ENCODE data around the gene DEPDC5.

The DEPDC5 gene

DNA sequence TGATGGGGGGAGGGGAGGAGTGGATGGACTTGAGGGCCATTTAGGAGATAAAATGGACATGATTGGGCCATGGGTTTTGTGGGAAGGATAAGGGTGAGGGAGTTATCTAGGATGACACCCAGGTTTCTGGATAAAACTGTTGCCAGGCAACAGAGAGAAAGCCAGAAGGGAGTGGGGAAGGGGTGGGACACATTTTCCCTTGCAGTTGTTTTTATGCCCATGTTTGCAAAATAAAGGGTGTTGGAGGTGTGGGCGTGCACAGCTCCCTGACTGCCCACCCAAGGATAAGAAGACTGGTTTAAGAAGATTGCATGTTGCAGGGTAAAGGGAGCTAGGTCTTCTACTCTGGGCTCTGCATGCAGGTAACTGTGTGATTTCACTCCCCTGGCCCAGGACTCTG lies 172.2 kb downstream of the DEPDC5 start:
- H3K4me2 ChIP-seq (ENCODE audit: low read length) = no peak overlapping the region
- peaks cover 3% of the 10 kb centered on the region; the same call in 1 of the 2 replicates for H3F3A ChIP-seq (ENCODE audit: control insufficient read depth, insufficient read depth)
- H3K4me1 ChIP-seq (ENCODE audit: control insufficient read depth, low read length) = peaks cover 17% of the 10 kb centered on the region
- H3K79me2 ChIP-seq (ENCODE audit: control insufficient read depth, low read length) = no peaks in the 10 kb centered on the region
- no peaks in the 10 kb centered on the region for H4K20me1 ChIP-seq (ENCODE audit: control insufficient read depth, insufficient read depth, low read depth, low read length)
- no peak overlapping the region for H3K27ac ChIP-seq (ENCODE audit: low read depth, low read length)
- H3K27me3 ChIP-seq (ENCODE audit: control insufficient read depth, low read length) = peaks cover 7% of the 10 kb centered on the region; the same call in 1 of the 2 replicates
- H3K9me2 ChIP-seq (replicated peaks; ENCODE audit: control insufficient read depth, low read length) = no peaks in the 10 kb centered on the region
- no peaks in the 10 kb centered on the region for H3K36me3 ChIP-seq (ENCODE audit: control insufficient read depth, low read length)
- TF ChIP-seq, protein P1, sequence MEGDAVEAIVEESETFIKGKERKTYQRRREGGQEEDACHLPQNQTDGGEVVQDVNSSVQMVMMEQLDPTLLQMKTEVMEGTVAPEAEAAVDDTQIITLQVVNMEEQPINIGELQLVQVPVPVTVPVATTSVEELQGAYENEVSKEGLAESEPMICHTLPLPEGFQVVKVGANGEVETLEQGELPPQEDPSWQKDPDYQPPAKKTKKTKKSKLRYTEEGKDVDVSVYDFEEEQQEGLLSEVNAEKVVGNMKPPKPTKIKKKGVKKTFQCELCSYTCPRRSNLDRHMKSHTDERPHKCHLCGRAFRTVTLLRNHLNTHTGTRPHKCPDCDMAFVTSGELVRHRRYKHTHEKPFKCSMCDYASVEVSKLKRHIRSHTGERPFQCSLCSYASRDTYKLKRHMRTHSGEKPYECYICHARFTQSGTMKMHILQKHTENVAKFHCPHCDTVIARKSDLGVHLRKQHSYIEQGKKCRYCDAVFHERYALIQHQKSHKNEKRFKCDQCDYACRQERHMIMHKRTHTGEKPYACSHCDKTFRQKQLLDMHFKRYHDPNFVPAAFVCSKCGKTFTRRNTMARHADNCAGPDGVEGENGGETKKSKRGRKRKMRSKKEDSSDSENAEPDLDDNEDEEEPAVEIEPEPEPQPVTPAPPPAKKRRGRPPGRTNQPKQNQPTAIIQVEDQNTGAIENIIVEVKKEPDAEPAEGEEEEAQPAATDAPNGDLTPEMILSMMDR (IDR thresholded peaks at IDR 0.05; ENCODE audit: low read depth, low read length, poor library complexity, severe bottlenecking) = no peak
- no peak for TF ChIP-seq EZH2phosphoT487 (IDR thresholded peaks at IDR 0.05; ENCODE audit: borderline replicate concordance, low read length)
- H3K9me3 ChIP-seq (ENCODE audit: control insufficient read depth, insufficient read depth, low read length) = no peaks in the 10 kb centered on the region
- no peak overlapping the region for H3K4me3 ChIP-seq (ENCODE audit: low read length)

DNA sequence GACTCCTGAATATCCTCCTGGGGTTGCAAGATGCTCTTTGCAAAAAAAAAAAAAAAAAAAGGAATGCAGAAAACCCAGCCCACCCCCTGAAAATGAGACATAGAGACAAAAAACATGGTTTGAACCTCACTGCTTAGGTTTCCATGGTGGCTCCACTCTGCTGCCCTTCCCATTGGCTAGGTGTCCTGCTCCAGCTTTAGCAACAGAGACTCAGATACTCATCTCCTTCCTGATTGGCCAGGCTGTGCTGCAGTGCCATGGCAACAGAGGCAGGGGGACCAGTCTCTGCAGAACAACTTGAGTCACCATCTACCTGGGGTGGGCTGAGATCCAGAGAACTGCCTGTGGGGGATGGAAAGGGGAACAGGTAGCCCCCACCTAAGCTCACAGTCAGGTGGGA lies 173.2 kb downstream of the DEPDC5 start:
- Histone ChIP-seq H3K27me3 (ENCODE audit: control insufficient read depth, low read length) (peaks cover 7% of the 10 kb centered on the region; the same call in 1 of the 2 replicates), H3K4me2 (ENCODE audit: low read length) (no peak overlapping the region), H3K4me3 (ENCODE audit: low read length) (no peak overlapping the region), H3K9me2 (replicated peaks; ENCODE audit: control insufficient read depth, low read length) (no peaks in the 10 kb centered on the region), H3K9me3 (ENCODE audit: control insufficient read depth, insufficient read depth, low read length) (no peaks in the 10 kb centered on the region), H3K27ac (ENCODE audit: low read depth, low read length) (no peak overlapping the region), H4K20me1 (ENCODE audit: control insufficient read depth, insufficient read depth, low read depth, low read length) (no peaks in the 10 kb centered on the region), H3F3A (ENCODE audit: control insufficient read depth, insufficient read depth) (peaks cover 3% of the 10 kb centered on the region; the same call in 1 of the 2 replicates), H3K4me1 (ENCODE audit: control insufficient read depth, low read length) (peaks cover 16% of the 10 kb centered on the region), H3K36me3 (ENCODE audit: control insufficient read depth, low read length) (no peaks in the 10 kb centered on the region), H3K79me2 (ENCODE audit: control insufficient read depth, low read length) (no peaks in the 10 kb centered on the region)
- TF ChIP-seq, protein P1 (IDR thresholded peaks at IDR 0.05; ENCODE audit: low read depth, low read length, poor library complexity, severe bottlenecking) = no peak
- TF ChIP-seq EZH2phosphoT487 (IDR thresholded peaks at IDR 0.05; ENCODE audit: borderline replicate concordance, low read length) = no peak

DNA sequence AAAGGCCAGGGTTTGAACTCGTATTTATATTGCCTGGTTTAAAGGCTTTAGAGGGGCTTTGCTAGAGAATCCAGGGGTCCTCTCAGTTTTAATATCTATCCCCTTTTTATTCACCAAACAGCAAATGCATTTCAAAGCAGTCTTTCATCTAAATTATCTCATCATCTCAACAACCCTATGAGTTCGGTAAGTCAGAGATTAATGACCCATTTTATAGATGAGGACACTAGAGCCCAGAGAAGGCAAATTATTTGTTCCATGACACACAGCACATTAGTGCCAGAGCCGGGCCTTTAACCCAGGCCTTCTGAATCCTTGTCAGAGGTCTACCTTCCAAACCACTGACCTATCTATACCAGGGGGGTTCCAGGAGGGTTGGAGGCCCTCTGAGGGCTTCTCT lies 173.7 kb downstream of the DEPDC5 start:
- Histone ChIP-seq H3K36me3 (ENCODE audit: control insufficient read depth, low read length) (no peaks in the 10 kb centered on the region), H3K79me2 (ENCODE audit: control insufficient read depth, low read length) (no peaks in the 10 kb centered on the region), H3K4me2 (ENCODE audit: low read length) (no peak overlapping the region), H3K4me1 (ENCODE audit: control insufficient read depth, low read length) (peaks cover 10% of the 10 kb centered on the region), H3K27ac (ENCODE audit: low read depth, low read length) (no peak overlapping the region), H3K4me3 (ENCODE audit: low read length) (no peak overlapping the region), H4K20me1 (ENCODE audit: control insufficient read depth, insufficient read depth, low read depth, low read length) (no peaks in the 10 kb centered on the region), H3F3A (ENCODE audit: control insufficient read depth, insufficient read depth) (peaks cover 3% of the 10 kb centered on the region; the same call in 1 of the 2 replicates), H3K9me3 (ENCODE audit: control insufficient read depth, insufficient read depth, low read length) (no peaks in the 10 kb centered on the region), H3K27me3 (ENCODE audit: control insufficient read depth, low read length) (peaks cover 7% of the 10 kb centered on the region; the same call in 1 of the 2 replicates), H3K9me2 (replicated peaks; ENCODE audit: control insufficient read depth, low read length) (no peaks in the 10 kb centered on the region)
- TF ChIP-seq, protein P1 (IDR thresholded peaks at IDR 0.05; ENCODE audit: low read depth, low read length, poor library complexity, severe bottlenecking) = no peak
- no peak for TF ChIP-seq EZH2phosphoT487 (IDR thresholded peaks at IDR 0.05; ENCODE audit: borderline replicate concordance, low read length)
